Muscle of arm (tissue), 12 donors: Measurements from ENCODE around the gene RGS12. TPM values are rescaled to one million over a fixed set of nuclear protein-coding genes. Genes with fewer than 3 reads are reported as not detected.

ENCODE experiments used
- polyA plus RNA-seq, 12 donors: library from polyadenylated mRNA; unstranded; fragments of 120-200 nt; gene quantifications; one replicate each; pipeline ENCODE4 v1.2.1, GENCODE V29; 2013; ENCODE audit not compliant: insufficient read length in 12 of 12

The RGS12 gene
- polyA plus RNA-seq, 12 donors: 23.2 to 50.7 (median 32.0) TPM; not detected in 1

Other genes starting within 250 kb of the RGS12 start
- under 1 TPM in 2 of 12 donors, not detected in 10; 0.42 to 0.54 TPM for gene HTT-AS, start 218.5 kb upstream of the RGS12 start, polyA plus RNA-seq
- gene HTT, start 218.3 kb upstream of the RGS12 start, polyA plus RNA-seq: 10 to 100 TPM in 11 of 12 donors, not detected in 1; 17.8 to 54.1 (median 26.4) TPM
- gene MSANTD1, start 43.9 kb upstream of the RGS12 start, polyA plus RNA-seq: 1 to 10 TPM in 1 of 12 donors, under 1 TPM in 9, not detected in 2; 0.39 to 1.0 (median 0.64) TPM
- gene HGFAC, start 148.9 kb downstream of the RGS12 start, polyA plus RNA-seq: 1 to 10 TPM in 7 of 12 donors, under 1 TPM in 3, not detected in 2; 0.46 to 1.4 (median 1.1) TPM
- 10 to 100 TPM in 9 of 12 donors, 1 to 10 TPM in 2, not detected in 1; 6.3 to 29.6 (median 11.5) TPM for gene DOK7, start 170.3 kb downstream of the RGS12 start, polyA plus RNA-seq
- gene LRPAP1, start 239.4 kb downstream of the RGS12 start, polyA plus RNA-seq: 100 to 1,000 TPM in 1 of 12 donors, 10 to 100 TPM in 11; 61.0 to 164 (median 71.7) TPM